Natural killer cell (primary cell): Measurements from ENCODE around the gene NDUFAF7. TPM values are rescaled to one million over a fixed set of nuclear protein-coding genes. Genes with fewer than 3 reads are reported as not detected.
A peak's percentile ranks its signal among the peaks of the same experiment; 100 is the strongest.

Experiments
- ATAC-seq, 3 donors: fragments of 150-1000 bp in 2 of 3; fragments of 200-7000 bp in 1 of 3; cut with Tn5 transposase; 1 replicate in 1 of 3; 2 replicates in 2 of 3; pipeline ENCODE4 v1.10.0; 2021; ENCODE audit warnings: mild to moderate bottlenecking in 2 of 3, moderate library complexity in 2 of 3
- DNase-seq, 2 donors: peaks; one replicate each; pipeline versions ENCODE4 v3.0.0 to v3.0.0-alpha.2; 2013 to 2021; ENCODE audit warnings: mixed read lengths in 1 of 2
- H3K27ac ChIP-seq: one replicate; pipeline ENCODE4 v1.5.1; 2013; ENCODE audit warnings: mild to moderate bottlenecking, low read length
- H3K27me3 ChIP-seq: one replicate; pipeline ENCODE4 v1.6.1; 2013; ENCODE audit warnings: low read length; ENCODE audit not compliant: control insufficient read depth, insufficient read depth
- H3K36me3 ChIP-seq: one replicate; pipeline ENCODE4 v1.6.1; 2013; ENCODE audit warnings: low read length; ENCODE audit not compliant: control insufficient read depth, insufficient read depth
- H3K4me1 ChIP-seq: one replicate; pipeline ENCODE4 v1.6.1; 2013; ENCODE audit warnings: low read length; ENCODE audit not compliant: control insufficient read depth, insufficient read depth
- H3K4me3 ChIP-seq: one replicate; pipeline ENCODE4 v1.5.1; 2013; ENCODE audit warnings: low read length
- H3K9me3 ChIP-seq: one replicate; pipeline ENCODE4 v1.6.1; 2013; ENCODE audit warnings: low read length; ENCODE audit not compliant: control insufficient read depth, insufficient read depth
- H3K27ac Mint-ChIP-seq, 2 donors: one replicate each; pipeline ENCODE4 v1.8.0; 2022; ENCODE audit warnings: mild to moderate bottlenecking in 2 of 2, mixed read lengths in 2 of 2, moderate library complexity in 1 of 2
- H3K27me3 Mint-ChIP-seq, 2 donors: one replicate each; pipeline ENCODE4 v1.8.0; 2022; ENCODE audit warnings: low read depth in 2 of 2, mixed read lengths in 2 of 2
- H3K36me3 Mint-ChIP-seq: one replicate; pipeline ENCODE4 v1.8.0; 2022; ENCODE audit warnings: mixed read lengths
- H3K4me1 Mint-ChIP-seq, 2 donors: one replicate each; pipeline ENCODE4 v1.8.0; 2022; ENCODE audit warnings: mixed read lengths in 2 of 2
- H3K4me3 Mint-ChIP-seq: one replicate; pipeline ENCODE4 v1.8.0; 2022; ENCODE audit warnings: mild to moderate bottlenecking, moderate library complexity, mixed read lengths
- H3K9me3 Mint-ChIP-seq, 2 donors: one replicate each; pipeline ENCODE4 v1.8.0; 2022; ENCODE audit warnings: mixed read lengths in 2 of 2
- WGBS: methylation state at CpG from one replicate; pipeline ENCODE4 v1.1.7; 2013; ENCODE audit warnings: missing lambda C conversion rate; ENCODE audit not compliant: insufficient coverage; 5-methylcytosine and 5-hydroxymethylcytosine counted together
- intact Hi-C: fragments of 100-400 bp; cut with micrococcal nuclease; formaldehyde crosslinking; loops from one replicate; pipeline ENCODE4 v1.14.2; 2022
- total RNA-seq, 4 donors: library from RNA; stranded (reverse); fragments of 120-200 nt in 1 of 4; gene quantifications; one replicate each; pipeline versions ENCODE4 v1.2.3 to v1.2.4, GENCODE V29; 2013 to 2022
- TF ChIP-seq, protein P1 (sequence below): fragments of 200-600 bp; IDR thresholded peaks from one replicate; pipeline ENCODE4 v1.8.0; 2022; ENCODE audit warnings: antibody characterized with exemption

Gene NDUFAF7
- total RNA-seq, 3 donors from 2014 or later (not counting 1 experiment from before 2014, with no cell fraction given): 13.4 to 24.1 (median 19.7) TPM

DNA sequence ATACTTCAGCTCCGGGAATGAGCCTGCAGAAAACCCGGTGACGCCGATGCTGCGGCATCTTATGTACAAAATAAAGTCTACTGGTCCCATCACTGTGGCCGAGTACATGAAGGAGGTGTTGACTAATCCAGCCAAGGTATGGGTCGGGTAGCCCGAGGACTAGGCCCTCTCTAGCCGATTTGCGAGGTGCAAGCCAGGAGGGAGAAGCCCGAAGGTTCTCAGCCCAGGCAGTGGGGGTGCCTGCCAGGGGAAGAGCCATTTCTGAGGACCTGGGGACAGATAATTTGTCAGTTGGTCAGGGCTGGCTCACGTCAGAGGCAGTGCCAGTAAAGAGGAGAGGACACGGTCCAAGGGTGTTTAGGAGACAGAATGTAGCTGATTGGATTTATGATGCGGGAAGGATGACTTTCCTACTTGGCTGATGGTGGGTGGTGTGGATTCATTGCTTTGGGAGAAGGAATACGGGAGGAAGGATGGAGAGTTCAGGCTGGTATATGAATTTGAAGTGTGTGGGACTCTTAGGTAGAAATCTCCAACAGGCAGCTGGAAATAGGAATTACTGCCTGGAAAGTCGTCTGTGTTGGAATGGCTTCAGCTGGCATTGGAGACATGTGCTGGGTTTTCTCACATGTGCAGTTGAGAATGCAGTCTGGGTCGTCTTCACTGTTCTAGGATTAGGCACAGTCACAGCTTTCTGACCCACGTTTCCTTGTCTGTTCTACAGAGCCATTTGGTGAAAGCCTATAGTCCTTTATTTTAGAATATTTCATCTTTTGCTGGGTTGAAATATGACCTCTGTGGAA is 874 bp downstream of the NDUFAF7 start:
- WGBS: 27% methylated on average over 18 of the region's 18 CpGs
- no peaks in the 10 kb centered on the region for H3K9me3 ChIP-seq
- Mint-ChIP-seq H3K4me3 (no peak overlapping the region), H3K36me3 (peaks cover 8% of the 10 kb centered on the region), H3K9me3 (peaks cover 0 to 2% of the 10 kb centered on the region in 2 donors), H3K4me1 (peaks cover 6 to 10% of the 10 kb centered on the region in 2 donors), H3K27ac (no peak overlapping the region), H3K27me3 (no peaks in the 10 kb centered on the region)
- DNase-seq (peak in 1 of 2 donors; percentile 20), ATAC-seq (peak; percentile 3 to 27 (median 7))
- no peaks in the 10 kb centered on the region for H3K27me3 ChIP-seq
- peaks cover 13% of the 10 kb centered on the region for H3K36me3 ChIP-seq
- TF ChIP-seq, protein P1, sequence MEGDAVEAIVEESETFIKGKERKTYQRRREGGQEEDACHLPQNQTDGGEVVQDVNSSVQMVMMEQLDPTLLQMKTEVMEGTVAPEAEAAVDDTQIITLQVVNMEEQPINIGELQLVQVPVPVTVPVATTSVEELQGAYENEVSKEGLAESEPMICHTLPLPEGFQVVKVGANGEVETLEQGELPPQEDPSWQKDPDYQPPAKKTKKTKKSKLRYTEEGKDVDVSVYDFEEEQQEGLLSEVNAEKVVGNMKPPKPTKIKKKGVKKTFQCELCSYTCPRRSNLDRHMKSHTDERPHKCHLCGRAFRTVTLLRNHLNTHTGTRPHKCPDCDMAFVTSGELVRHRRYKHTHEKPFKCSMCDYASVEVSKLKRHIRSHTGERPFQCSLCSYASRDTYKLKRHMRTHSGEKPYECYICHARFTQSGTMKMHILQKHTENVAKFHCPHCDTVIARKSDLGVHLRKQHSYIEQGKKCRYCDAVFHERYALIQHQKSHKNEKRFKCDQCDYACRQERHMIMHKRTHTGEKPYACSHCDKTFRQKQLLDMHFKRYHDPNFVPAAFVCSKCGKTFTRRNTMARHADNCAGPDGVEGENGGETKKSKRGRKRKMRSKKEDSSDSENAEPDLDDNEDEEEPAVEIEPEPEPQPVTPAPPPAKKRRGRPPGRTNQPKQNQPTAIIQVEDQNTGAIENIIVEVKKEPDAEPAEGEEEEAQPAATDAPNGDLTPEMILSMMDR: no peak
- intact Hi-C loops: loop anchor here (10.0 kb wide), 1 partner anchor 148 kb away; the partner anchor contains the start of genes GPATCH11 and HEATR5B
- H3K27ac ChIP-seq: peak overlapping the region; percentile 97
- peaks cover 25% of the 10 kb centered on the region for H3K4me1 ChIP-seq
- peak overlapping the region; percentile 91 for H3K4me3 ChIP-seq

DNA sequence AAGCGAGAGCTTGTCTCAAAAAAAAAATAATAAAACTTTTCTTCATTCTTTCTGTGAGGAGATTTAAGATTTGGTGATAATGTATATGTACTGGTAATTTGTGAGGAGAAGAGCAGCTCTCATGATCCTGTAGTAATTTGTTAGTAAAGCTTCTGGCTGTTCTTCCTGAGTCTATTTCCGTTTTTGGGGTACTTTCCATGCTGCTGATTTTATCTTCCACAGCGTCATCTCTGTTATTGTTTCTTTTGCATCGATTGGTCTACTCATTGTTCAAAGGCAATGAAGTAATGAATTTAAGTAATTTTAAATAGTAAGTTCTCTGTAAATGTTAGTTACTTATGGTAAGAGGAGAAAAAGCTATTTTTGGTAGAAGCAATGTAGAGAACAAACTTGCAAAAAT is 12.0 kb downstream of the NDUFAF7 start:
- H3K27ac ChIP-seq: no peak overlapping the region
- H3K4me1 Mint-ChIP-seq: peaks cover 0 to 4% of the 10 kb centered on the region in 2 donors

DNA sequence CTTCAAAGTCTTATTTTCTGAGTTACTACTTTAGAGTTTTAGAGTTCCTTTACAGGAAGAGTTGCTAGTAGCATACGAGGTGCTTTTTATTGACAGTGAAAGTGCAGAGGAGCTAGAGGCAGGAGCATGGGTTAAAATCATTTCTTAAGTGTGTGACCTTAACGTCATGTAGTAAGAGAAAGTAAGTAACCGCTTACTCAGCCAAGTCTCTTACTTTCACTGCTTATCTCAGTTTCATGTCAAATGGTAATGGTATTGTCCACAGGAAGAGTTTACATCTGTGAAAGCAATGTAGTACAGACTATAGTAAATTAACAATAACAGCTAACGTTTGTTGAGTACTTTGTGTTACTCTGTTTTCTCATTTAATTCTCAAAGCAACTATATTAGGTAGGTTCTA is 12.6 kb downstream of the NDUFAF7 start:
- WGBS: 83% methylated on average over 3 of the region's 4 CpGs

More for the DNA sequence above, 12.0 kb downstream of the NDUFAF7 start:
- H3K36me3 Mint-ChIP-seq: peaks cover 30% of the 10 kb centered on the region
- H3K4me3 Mint-ChIP-seq: no peak overlapping the region
- TF ChIP-seq, protein P1: no peak
- H3K4me3 ChIP-seq: no peak overlapping the region
- H3K27me3 Mint-ChIP-seq: no peaks in the 10 kb centered on the region
- H3K9me3 ChIP-seq: no peaks in the 10 kb centered on the region
- peak overlapping the region in 1 of 2 donors; percentile 30 for H3K27ac Mint-ChIP-seq
- ATAC-seq (no peak), DNase-seq (peak in 1 of 2 donors; percentile 47)
- peaks cover 68% of the 10 kb centered on the region for H3K36me3 ChIP-seq
- no peaks in the 10 kb centered on the region for H3K27me3 ChIP-seq
- H3K4me1 ChIP-seq: no peaks in the 10 kb centered on the region
- no peaks in the 10 kb centered on the region for H3K9me3 Mint-ChIP-seq
- intact Hi-C loops: no loop called here
- 91% methylated on average over 3 of the region's 4 CpGs for WGBS

More for the DNA sequence above, 12.6 kb downstream of the NDUFAF7 start:
- Mint-ChIP-seq H3K27me3 (no peaks in the 10 kb centered on the region), H3K27ac (peak overlapping the region in 1 of 2 donors; percentile 30), H3K4me3 (no peak overlapping the region), H3K9me3 (no peaks in the 10 kb centered on the region), H3K36me3 (peaks cover 33% of the 10 kb centered on the region), H3K4me1 (peaks cover 0 to 4% of the 10 kb centered on the region in 2 donors)
- DNase-seq (no peak), ATAC-seq (no peak)
- Histone ChIP-seq H3K4me1 (no peaks in the 10 kb centered on the region), H3K27me3 (no peaks in the 10 kb centered on the region), H3K4me3 (no peak overlapping the region), H3K36me3 (peaks cover 70% of the 10 kb centered on the region), H3K27ac (no peak overlapping the region), H3K9me3 (no peaks in the 10 kb centered on the region)
- intact Hi-C loops: no loop called here
- TF ChIP-seq, protein P1: no peak
